Mucosa of gallbladder (tissue), 1 donor: ENCODE measurements around the gene VTI1A. TPM values are rescaled to one million over a fixed set of nuclear protein-coding genes. Genes with fewer than 3 reads are reported as not detected.

Experiments
- DNase-seq: peaks from one replicate; pipeline ENCODE4 v3.0.0-alpha.2; 2020; ENCODE audit warnings: low spot score
- total RNA-seq: library from RNA; stranded (reverse); gene quantifications from one replicate; pipeline ENCODE4 v1.2.1, GENCODE V29; 2021
- donor health status: DM: no; HTN: no; CAD: no.

The VTI1A gene
- total RNA-seq, 1 donor from 2014 or later = 28.1 TPM

DNA sequence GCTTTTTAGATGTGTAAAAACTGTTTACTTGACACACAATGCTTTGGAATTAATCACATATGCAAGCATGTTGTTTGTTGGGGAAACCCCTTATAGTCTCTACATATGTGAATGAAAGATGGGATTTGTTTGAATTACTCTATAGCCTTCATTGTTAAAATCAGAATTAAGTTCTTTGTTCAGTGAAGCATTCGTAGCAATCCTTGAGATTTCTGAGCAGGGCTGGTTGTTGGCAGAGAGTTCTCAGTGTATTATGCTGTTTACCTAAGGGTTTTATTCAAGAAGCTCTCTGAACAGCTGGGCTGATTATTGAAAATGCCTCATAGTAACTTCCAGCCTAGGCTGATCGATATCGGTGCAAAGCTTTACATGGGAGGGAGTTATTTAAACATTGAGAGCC, 190.9 kb downstream of the VTI1A start:
- no peak for DNase-seq

DNA sequence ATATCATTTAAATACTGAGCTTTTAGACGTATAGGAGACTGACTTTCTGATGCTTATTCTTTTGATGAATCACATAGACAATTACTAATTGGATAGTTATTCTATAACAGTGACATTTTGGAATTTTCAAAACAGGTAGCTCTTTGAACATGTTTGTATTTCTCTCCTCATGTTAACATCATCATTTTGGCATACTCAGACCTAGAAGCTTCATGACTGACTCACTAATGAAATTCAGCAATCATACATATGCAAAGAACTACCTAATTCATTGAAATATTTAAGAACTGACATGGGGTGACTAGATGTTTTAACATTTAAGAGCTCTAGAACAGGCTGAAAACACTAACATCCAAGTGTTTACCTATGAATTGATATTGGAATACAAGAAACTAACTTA, 192.3 kb downstream of the VTI1A start:
- DNase-seq = no peak

DNA sequence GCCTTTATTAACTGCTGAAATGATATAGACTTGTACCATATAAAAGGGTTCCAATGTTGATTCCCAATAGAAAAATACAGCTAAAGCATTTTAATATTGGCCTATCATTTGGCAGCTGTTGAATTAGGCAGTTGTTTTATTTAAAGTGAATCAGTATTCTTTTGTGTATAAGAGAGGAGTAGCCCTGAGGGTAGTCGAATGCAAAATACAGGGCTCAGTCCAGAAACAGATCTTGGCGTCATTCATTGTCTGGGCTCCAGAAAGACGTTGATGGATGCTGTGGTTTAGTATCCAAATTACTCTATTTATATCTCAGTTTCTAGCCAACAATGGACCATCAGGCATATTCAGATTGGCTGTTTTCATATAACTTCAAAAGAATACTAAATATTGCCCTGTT, 193.6 kb downstream of the VTI1A start:
- DNase-seq = no peak

DNA sequence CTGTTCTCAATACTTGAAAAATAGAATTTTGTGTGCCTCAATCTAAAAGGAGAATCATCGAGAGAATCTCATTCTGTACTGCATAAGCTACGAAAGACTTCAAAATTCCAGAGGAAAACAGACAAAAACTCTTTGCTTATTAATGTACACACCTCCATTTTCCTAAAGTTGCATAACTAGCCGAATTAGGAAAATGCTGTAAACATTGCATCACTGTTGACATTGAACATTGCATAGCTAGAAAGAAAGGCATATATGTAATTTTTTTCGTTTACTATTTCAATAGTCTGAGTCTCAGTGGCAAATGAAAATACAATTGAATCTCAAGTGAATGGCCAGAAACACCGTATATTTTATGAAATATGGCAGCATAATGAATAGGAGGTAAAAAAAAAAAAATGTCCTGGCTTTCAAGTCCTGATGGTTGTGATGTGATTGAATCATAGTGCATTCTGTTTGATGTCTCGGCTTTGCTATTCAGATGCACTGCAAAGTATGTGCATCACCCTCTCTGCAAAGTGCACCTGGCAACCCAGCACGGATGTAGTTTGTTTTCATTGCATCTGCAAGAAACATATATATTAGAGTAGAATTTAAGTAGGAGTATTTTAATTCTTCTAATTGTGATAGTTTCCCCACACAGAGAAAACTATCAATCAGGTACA, 196.7 kb downstream of the VTI1A start:
- DNase-seq = no peak

DNA sequence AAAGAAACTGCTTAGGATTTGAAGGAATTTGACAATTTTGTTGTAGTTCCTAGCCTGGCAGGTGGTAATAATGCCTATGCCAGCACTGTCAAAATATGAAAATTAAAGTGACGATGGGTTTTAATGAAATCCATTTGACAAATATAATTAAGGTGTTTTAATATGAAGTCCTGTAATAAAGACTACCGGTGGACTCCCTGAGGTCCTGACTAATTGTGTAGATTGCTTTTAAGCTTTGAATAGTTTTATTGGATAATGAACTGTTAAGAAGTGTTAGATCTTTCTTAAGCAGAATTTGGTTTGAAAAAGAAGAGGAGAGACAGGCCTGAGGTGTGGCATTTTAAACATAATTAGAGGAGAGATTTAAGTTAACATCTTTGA, 197.2 kb downstream of the VTI1A start:
- DNase-seq = no peak

DNA sequence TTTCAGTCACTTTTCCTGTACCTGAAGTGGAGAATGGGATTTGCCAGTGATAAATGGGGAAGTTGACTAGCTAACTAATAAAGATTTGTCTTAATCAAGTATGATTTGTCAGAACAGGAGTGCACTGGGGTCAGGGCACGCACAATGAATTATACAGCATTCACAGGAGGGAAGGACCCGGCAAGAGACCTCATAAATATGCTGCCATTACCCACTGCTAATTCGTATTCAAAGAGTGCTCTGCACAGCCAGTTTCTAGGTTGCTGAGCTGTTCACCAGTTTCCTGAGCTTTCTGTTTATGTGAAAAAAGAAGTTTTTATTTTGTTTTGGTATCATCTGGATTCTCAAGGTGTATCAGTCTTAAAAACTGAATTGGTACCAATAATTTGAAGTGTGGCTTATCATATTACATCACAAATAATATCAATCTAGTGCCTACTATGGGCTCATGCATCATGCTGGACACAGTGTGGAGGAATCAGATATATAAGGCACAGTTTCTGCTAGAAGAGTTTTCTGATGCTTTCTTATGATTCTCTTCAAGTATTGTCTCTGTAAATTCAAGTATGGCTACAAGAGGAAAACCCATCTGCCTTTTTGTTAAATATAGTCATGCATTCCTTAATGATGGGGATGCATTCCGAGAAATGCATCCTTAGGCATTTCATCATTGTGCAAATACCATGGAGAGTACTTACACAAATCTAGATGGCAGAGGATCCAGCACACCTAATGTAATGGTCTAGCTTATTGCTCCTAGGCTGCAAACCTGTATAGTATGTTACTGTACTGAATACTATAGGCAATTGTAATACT, 202.2 kb downstream of the VTI1A start:
- DNase-seq = no peak

DNA sequence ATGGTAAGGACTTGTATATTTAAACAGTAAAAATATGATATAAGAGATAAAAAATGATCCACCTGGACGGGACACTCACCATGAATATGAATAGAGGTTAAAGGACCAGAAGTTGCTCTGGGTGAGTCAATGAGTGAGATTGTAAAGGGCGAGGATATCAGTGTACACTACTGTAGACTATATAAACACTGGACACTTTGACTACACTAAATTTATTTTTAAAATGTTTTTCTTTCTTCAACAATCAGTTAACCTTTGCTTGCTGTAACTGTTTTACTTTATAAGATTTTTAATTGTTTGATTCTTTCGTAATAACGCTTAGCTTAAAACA, 202.8 kb downstream of the VTI1A start:
- no peak for DNase-seq

DNA sequence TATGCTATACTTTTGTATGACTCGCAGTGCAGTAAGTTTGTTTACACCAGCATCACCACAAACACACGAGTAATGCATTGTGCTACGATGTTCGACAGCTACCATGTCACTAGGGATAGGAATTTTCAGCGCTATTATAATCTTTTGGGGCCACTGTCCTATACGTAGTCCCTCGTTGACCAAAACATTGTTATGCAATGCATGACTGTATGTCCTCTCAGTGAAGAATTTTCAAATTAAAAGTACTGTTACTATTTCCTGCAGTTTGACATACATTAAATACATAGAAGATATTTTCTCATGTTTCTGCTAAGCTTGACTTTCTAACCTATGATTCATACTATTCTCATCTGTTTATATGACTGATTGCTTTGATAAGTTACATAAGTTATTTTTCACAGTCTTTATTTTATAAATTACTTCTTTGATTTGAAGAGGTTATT, 203.6 kb downstream of the VTI1A start:
- DNase-seq = no peak

DNA sequence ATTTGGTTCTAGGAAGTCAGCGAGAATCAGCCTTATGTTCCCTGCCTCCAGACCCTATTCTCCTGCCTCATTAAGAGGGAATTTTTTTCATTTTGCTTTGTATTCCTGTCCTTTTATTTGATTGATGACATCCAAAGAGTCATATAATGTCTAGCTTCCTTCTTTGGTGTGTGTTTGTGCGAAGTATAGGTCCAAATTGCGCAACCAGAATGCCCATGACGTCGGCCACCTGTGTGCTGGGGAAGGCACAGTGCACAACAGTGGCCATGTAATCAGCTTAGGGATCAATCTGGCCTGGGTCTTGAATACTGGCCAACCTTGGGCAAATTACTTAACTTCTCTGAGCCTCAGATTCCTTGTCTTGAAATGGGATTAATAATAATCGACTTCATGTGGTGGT, 206.2 kb downstream of the VTI1A start:
- DNase-seq = no peak

DNA sequence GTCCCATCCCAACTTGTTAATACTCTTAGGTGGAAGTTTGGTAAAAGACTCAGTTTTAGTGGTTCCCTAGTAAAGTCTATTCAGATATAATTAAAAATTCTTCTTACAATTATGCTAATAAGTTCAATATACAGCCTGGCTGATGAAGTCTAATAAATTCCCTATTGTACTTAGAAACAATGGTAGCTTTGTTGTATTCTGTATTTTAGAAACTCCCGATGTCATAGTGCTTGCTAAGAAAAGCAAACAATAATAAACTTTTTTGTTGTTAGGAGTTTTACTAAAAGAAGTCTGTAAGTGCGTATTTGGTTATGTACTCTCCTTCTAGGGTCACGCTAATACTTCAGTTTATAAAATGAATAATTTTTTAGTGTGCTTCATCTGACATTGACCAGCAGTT, 206.8 kb downstream of the VTI1A start:
- DNase-seq = no peak

DNA sequence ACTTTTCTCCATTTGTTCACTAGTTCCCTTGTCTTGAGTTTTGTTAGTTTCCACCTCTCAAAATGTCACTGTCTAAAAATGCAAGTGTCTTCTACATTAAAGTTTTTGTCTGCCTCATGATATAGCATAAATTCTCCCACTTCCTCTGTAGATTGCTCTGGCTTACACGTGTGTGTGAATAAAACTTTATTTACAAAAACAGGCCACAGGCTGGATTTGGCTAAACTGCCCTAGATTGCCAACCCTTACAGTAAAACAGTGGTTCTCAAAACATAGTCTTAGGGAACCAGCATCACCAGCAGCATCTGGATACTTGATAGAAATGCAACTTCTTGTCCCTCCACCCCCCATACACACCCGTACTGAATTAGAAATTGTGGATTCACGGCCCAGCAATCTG, 207.8 kb downstream of the VTI1A start:
- no peak for DNase-seq

DNA sequence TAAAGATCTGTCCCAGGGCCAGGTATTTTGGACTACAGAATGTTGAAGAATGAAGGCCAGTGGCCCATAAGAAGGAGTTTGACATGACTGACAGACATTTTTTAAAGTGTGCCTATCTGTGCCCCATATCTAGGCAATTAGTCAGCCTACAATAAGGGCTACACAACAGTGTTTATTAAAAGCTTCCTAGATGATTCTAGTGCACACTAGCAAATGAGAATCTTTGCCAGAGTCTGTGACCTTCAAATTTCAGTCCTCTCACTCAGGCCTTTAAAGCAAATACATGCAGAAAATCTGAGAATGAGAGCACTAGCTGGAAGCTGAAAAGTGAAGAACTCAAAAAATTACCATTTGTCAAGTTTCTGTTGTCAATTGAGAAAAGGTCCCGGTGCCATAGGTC, 208.7 kb downstream of the VTI1A start:
- DNase-seq = no peak

DNA sequence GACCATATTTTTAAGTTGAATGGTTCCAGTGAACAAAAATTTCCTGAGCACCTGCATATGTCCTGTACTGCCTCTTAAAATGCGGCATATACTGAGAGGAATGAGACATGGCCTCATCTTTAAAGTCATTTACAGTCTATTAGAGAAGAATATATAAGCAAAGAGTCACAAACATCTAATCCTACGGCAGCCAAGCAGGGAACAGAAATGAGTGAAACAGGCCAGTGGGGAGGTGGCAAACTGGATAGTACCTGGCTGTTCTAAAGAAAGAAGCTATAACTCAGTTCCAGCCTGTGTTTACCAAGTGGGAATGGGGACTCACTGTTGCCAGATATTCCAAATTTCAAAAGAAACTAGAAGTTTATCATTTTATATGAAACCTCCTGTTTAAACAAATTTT, 211.4 kb downstream of the VTI1A start:
- no peak for DNase-seq

DNA sequence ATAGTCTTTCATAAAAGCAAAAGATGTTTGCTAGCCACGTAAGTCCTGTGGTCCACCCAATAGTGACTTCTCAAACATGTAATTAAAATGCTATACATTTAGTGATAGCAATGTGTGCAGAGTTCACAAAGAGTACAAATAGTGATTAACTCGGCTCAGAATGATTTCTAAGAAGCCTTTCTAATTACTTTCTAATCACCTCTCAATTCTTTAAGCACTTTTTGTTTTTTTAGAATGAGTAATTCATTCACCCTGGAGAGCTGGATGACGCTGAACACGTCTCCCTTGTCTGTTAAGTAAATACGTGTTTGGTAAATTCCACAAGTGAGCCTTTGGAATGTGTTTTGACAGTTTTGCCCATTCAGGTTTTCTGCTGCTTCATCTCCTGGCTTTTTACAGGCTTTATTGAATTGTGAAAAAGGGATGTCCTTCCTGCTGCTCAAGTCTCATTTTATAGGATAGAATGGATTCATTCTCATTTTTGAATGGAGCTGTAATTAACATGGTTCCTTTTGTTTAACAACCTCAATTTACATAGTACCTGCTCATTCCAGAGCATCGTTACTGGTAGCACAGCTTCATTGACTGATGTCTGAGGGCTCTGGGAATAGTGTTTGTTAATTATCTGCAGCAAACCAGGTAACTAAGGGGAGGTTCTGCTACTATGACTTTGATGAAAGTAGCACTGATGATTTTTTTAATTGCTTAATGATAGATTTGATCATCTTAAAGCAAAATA, 212.1 kb downstream of the VTI1A start:
- DNase-seq = no peak

DNA sequence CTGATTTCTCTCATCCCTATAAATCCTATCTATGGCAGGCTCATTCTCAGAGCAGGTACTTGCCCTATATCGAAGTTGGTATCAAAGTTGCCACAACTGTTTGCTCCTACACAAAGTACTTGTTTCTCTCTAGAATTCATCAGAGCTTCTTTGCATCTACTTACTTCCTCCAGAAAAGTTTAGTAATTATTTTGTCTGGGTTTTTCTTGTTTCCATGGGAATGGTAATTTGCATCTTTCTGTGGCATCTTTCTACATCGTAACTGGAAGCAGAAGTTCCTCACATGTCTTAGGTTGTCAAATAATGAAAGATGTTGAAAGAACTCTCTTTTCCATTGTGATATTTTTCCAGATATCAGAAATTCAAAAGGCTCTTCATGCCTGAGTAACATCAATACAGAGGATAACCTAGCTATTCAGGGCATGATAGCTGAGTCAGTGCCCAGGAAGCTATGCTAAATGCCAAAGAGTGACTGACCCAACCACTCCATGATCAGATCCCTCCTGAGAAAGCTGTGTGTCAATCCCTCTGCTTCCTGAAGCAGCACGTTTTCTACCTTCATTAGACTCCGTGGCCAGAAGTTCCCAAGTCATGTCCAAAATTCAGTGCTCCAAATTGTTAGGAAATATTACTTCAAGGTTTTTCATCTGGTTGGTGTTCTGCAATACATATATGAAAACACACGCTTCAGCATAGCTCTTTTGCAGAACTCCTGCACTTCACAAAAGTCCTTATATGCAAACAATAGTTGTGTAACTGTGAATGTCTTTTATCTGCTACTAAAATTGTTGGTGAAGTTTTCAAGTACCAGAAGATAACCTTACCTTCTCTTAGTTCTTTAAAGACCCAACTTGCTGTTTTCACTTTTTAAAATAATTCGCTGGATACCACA, 216.5 kb downstream of the VTI1A start:
- no peak for DNase-seq

DNA sequence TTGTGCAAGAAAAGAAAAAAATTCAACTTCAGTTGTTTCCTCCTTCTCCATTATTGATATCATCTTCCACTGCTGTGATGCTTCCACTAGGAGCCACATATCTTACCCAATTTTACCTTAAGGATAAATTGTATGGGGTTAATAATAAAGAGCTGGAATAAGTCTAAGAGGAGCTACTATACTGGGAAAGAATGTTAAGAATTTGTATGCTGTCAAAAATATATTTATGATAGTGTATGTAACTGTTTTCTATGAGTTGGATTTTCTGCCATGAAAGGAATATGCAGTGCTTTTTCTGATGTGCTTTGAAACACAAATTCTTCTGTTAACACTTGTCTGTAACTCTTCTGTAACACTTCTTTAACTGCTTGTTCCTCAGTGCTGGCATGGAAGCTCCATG, 219.1 kb downstream of the VTI1A start:
- DNase-seq = no peak

DNA sequence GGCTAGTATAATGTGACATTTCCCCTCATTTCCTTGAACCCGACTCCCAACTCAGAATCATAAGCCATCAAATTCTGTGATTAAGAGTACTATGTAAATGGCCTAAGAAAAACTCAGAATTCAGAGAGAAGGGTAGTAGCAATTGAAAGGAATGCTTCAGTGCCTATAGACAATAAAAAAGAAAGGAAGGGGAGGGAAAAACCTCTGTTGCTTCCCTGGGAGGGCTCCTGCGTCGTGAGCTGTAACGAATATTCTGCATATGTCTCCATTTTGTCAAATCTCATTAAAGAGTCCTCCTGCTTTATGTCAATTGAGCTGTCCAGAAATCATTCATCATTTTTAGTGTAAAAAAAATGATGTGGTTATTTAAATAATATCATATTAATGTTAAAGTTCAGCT, 223.0 kb downstream of the VTI1A start:
- DNase-seq = no peak

DNA sequence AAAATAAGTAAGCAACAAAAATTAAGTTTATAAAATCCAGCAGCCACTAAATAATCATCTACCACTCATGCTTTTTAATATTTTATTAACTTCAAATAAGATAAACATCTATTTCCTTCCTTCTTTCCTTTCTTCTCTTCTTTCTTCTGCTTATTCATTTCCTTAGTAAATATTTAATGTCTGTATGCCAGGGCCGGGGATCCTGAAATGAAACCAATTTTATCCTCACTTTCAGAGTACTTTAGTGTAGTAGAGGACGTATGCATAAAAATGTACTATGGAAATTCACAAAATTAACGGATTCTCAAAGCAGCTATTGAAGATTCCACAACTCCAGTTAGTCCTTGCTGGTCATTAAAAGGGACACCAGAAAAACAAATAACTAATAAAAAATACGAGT, 224.7 kb downstream of the VTI1A start:
- no peak for DNase-seq

DNA sequence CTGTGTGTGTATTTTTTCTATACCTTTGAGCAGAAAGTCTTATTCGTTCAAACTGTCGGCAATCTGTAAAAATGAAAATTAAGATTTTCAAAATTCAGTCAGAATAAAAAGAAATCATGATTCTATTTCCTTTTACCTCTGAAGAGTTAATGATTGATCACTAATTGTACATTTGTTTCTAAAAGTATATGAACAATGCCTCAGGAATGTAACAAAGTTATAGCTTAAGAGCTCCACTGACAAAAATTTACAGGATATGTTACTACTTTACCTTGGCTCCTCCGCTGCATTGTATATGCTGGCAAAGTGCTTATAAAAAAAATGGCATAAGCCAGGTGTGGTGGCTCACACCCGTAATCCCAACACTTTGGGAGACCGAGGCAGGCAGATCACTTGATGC, 225.7 kb downstream of the VTI1A start:
- no peak for DNase-seq

DNA sequence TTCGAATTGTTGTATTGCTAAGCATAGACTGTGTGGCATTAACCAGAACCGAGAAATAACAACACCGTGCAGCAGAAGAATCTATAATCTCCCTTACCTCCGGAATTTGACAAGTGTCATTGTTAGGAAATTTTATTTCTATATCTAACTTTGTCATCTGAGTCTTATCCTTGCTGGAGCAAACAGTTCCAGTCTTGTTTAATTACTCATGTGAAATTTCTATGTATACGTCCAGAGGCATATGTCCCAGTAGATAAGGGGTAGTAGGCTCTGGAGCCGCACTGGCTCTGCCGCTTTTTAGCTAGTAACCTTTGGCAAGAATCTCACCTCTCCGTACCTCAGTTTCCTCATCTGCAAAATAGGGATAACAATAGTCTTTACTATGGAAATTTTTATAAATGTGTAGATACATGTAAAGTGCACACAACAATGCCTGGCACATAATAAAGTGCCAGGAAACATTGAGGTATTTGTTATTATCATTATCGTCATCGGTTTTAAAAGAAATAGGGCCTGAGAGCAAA, 228.6 kb downstream of the VTI1A start:
- DNase-seq = no peak

DNA sequence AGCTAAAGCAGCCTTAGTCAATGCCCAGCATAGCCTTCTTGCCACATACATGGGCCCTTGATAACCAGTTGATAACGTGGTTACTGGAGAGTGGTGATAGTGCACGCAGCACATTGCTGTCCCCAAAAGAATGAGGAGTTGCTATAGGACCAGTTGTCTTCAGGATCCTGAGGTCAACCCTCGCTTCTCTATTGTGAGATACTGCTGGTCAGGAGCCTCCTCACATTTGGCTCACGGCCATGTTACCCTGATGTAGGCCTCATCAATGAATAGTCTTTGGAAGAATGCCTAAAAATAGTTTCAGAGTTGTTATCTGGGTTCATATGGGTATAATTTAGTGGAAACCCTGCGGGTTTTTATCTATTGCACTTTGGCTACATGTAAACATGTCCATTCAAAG, 230.7 kb downstream of the VTI1A start:
- DNase-seq = no peak

DNA sequence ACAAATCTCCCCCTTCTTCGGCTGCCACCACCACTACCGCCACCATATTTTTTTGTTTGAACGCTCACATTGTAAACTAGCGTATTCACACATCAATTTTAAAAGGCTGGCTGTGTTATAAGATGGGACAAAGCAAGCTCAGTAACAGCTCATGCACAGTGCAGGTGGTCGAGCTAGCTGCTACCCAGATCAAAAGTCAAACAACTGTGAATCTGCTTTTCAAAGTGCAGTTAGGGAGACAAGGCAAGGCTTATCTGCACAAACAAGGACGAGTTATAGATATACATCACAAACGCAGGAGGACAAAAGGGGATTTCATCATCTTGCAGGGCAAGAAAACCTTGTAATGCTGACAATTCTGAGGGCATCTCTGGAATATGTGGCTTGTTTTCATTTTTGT, 231.6 kb downstream of the VTI1A start:
- no peak for DNase-seq
